ENCODE results near the gene FMNL2. TPM values are rescaled to one million over a fixed set of nuclear protein-coding genes. Genes with fewer than 3 reads are reported as not detected.

FMNL2 gene
- total RNA-seq, 1 donor from 2014 or later = 5.5 TPM

- Histone ChIP-seq H3K27ac (replicated peaks) (no peak overlapping the region), H3K27me3 (ENCODE audit: low read depth) (no peaks in the 10 kb centered on the region), H3K9me3 (replicated peaks) (no peaks in the 10 kb centered on the region), H3K4me3 (no peak overlapping the region), H3K4me1 (peaks cover 5% of the 10 kb centered on the region), H3K36me3 (peaks cover 4% of the 10 kb centered on the region)
- DNase-seq = no peak
- intact Hi-C loops (cut with micrococcal nuclease) = no loop called here
- no peak for TF ChIP-seq CTCF (IDR thresholded peaks at IDR 0.05; ENCODE audit: borderline replicate concordance)
Observed at GRCh38 chr2:152577579-152577978, 242.6 kb downstream of the FMNL2 start.

DNA sequence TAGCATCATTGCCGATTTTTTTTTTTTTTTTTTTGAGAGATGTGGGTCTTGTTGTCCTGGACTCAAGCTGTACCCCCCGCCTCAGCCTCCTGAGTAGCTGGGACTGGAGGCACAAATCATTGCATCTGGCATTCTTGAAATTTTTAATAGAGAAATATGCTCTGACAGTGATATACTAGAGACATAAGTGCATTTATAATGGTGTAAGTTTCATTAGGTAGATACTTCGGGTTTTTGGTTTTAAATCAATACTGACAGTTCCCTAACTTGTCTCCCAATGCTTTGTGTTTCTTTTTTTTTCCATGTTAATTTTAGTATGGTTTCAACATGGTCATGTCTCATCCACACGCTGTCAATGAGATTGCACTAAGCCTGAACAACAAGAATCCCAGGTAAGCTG, 243.6 kb downstream of the FMNL2 start:
- Histone ChIP-seq H3K27ac (replicated peaks) (no peak overlapping the region), H3K4me1 (peaks cover 8% of the 10 kb centered on the region), H3K4me3 (no peak overlapping the region), H3K27me3 (ENCODE audit: low read depth) (no peaks in the 10 kb centered on the region), H3K36me3 (peaks cover 4% of the 10 kb centered on the region), H3K9me3 (replicated peaks) (no peaks in the 10 kb centered on the region)
- no peak for DNase-seq
- intact Hi-C loops (cut with micrococcal nuclease) = no loop called here
- TF ChIP-seq CTCF (IDR thresholded peaks at IDR 0.05; ENCODE audit: borderline replicate concordance) = no peak

- Histone ChIP-seq H3K36me3 (peaks cover 4% of the 10 kb centered on the region), H3K4me3 (no peak overlapping the region), H3K9me3 (replicated peaks) (no peaks in the 10 kb centered on the region), H3K27ac (replicated peaks) (no peak overlapping the region), H3K27me3 (ENCODE audit: low read depth) (no peaks in the 10 kb centered on the region), H3K4me1 (peaks cover 14% of the 10 kb centered on the region)
- intact Hi-C loops (cut with micrococcal nuclease) = no loop called here
- no peak for DNase-seq
- no peak for TF ChIP-seq CTCF (IDR thresholded peaks at IDR 0.05; ENCODE audit: borderline replicate concordance)
Observed at GRCh38 chr2:152580714-152581113, 245.7 kb downstream of the FMNL2 start.

DNA sequence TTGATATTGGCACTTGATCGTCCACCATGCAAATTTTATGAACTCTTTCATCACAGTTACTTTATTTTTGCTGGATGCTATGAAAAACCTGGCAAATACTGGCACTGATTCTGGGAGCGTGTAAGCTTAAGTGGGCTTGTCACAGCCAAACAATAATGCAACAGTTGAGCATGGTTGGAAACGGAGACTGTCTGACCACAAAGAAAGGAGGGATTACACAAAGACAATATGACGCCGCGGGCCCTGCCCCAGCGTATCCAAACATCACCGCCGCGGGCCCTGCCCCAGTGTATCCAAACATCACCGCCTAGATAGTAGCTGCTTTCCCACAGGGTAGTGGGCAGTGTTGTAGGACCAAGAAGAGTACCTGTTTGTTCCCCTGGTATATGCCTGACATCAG, 246.4 kb downstream of the FMNL2 start:
- no peak overlapping the region for H3K27ac ChIP-seq (replicated peaks)
- intact Hi-C loops (cut with micrococcal nuclease) = no loop called here

GRCh38 chr2:152582081-152582480, 247.1 kb downstream of the FMNL2 start:
- no peak for DNase-seq
- no peaks in the 10 kb centered on the region for H3K27me3 ChIP-seq (ENCODE audit: low read depth)
- intact Hi-C loops (cut with micrococcal nuclease) = no loop called here
- peaks cover 21% of the 10 kb centered on the region for H3K4me1 ChIP-seq
- H3K9me3 ChIP-seq (replicated peaks) = no peaks in the 10 kb centered on the region
- H3K27ac ChIP-seq (replicated peaks) = no peak overlapping the region
- H3K36me3 ChIP-seq = peaks cover 4% of the 10 kb centered on the region
- no peak for TF ChIP-seq CTCF (IDR thresholded peaks at IDR 0.05; ENCODE audit: borderline replicate concordance)
- no peak overlapping the region for H3K4me3 ChIP-seq

More for the DNA sequence above, 246.4 kb downstream of the FMNL2 start:
- peaks cover 21% of the 10 kb centered on the region for H3K4me1 ChIP-seq
- H3K27me3 ChIP-seq (ENCODE audit: low read depth) = no peaks in the 10 kb centered on the region
- no peak for DNase-seq
- H3K4me3 ChIP-seq = no peak overlapping the region
- no peaks in the 10 kb centered on the region for H3K9me3 ChIP-seq (replicated peaks)
- peaks cover 4% of the 10 kb centered on the region for H3K36me3 ChIP-seq
- no peak for TF ChIP-seq CTCF (IDR thresholded peaks at IDR 0.05; ENCODE audit: borderline replicate concordance)
